H1 (cell line): ENCODE measurements around the gene CLDN7.
A peak's percentile ranks its signal among the peaks of the same experiment; 100 is the strongest.

Experiments used
- CHD2 ChIP-seq: IDR thresholded peaks from 2 replicates; pipeline ENCODE4 v1.6.1; 2012; ENCODE audit warnings: low read length, improper control_type of control experiment
- CTCF ChIP-seq, 3 experiments: IDR thresholded peaks; 1 replicate in 2 of 3; 2 replicates in 1 of 3; pipeline versions ENCODE4 v1.5.1 to v1.6.1; 2011; ENCODE audit warnings: low read length in 3 of 3, mild to moderate bottlenecking in 3 of 3, inconsistent platforms in 2 of 3, low read depth in 1 of 3, moderate library complexity in 1 of 3; ENCODE audit not compliant: insufficient read depth in 1 of 3; ENCODE audit errors: control extremely low read depth in 1 of 3
- EGR1 ChIP-seq: IDR thresholded peaks from 2 replicates; pipeline ENCODE4 v1.6.1; 2011; ENCODE audit warnings: low read depth, low read length, borderline replicate concordance
- KDM4A ChIP-seq: IDR thresholded peaks from one replicate; pipeline ENCODE4 v1.7.1; 2012; ENCODE audit warnings: low read depth, mild to moderate bottlenecking, moderate library complexity, low read length, inconsistent platforms; ENCODE audit not compliant: severe bottlenecking
- PHF8 ChIP-seq: fragments of 200-600 bp; sonication (generic); conservative IDR thresholded peaks from 2 replicates; pipeline ENCODE4 v1.7.1; 2012; ENCODE audit warnings: low read depth, mild to moderate bottlenecking, inconsistent platforms, low read length, moderate library complexity
- POLR2A ChIP-seq, 2 experiments: IDR thresholded peaks; 1 replicate in 1 of 2; 2 replicates in 1 of 2; pipeline ENCODE4 v1.6.1; 2011; ENCODE audit warnings: low read depth in 2 of 2, low read length in 2 of 2, mild to moderate bottlenecking in 2 of 2; ENCODE audit errors: control extremely low read depth in 1 of 2
- RFX5 ChIP-seq: IDR thresholded peaks from 2 replicates; pipeline ENCODE4 v1.6.1; 2011; ENCODE audit warnings: low read depth, low read length, improper control_type of control experiment, borderline replicate concordance
- TAF1 ChIP-seq: IDR thresholded peaks from 2 replicates; pipeline ENCODE4 v1.6.1; 2011; ENCODE audit warnings: mild to moderate bottlenecking, low read depth, low read length

GRCh38 chr17:7293816-7294613, 31.7 kb upstream of the CLDN7 start:
- TF ChIP-seq TAF1 = no peak; the same call in 1 of the 2 replicates
- TF ChIP-seq CTCF (IDR thresholded peaks at IDR 0.05; ENCODE audit: control extremely low read depth in 1 of 3, insufficient read depth in 1 of 3, low read depth in 1 of 3, low read length in 3 of 3) = 0 out of 4 replicates have a peak, but pooled peaks of 1 of the 3 experiments have one; percentile 1
- TF ChIP-seq KDM4A = peak; percentile 39
- TF ChIP-seq RFX5 = no peak
- no peak for TF ChIP-seq EGR1
- TF ChIP-seq POLR2A (IDR thresholded peaks at IDR 0.05; ENCODE audit: control extremely low read depth in 1 of 2, low read depth in 2 of 2, low read length in 2 of 2) = peak in 1 of 2 experiments; percentile 31; a peak in 1 of 3 replicates
- TF ChIP-seq CHD2 = no peak
- TF ChIP-seq PHF8 = 0 out of 2 replicates have a peak, but pooled peaks have one; percentile 32
